GM12873 (cell line): ENCODE data around the gene HHAT.

Experiments used
- TF ChIP-seq, protein P1 (sequence below): IDR thresholded peaks from 2 replicates; pipeline ENCODE4 v1.5.1; 2012; ENCODE audit warnings: low read depth, mild to moderate bottlenecking, moderate library complexity, low read length, control low read depth; ENCODE audit not compliant: insufficient read depth; ENCODE audit errors: missing control alignments

The HHAT gene

DNA sequence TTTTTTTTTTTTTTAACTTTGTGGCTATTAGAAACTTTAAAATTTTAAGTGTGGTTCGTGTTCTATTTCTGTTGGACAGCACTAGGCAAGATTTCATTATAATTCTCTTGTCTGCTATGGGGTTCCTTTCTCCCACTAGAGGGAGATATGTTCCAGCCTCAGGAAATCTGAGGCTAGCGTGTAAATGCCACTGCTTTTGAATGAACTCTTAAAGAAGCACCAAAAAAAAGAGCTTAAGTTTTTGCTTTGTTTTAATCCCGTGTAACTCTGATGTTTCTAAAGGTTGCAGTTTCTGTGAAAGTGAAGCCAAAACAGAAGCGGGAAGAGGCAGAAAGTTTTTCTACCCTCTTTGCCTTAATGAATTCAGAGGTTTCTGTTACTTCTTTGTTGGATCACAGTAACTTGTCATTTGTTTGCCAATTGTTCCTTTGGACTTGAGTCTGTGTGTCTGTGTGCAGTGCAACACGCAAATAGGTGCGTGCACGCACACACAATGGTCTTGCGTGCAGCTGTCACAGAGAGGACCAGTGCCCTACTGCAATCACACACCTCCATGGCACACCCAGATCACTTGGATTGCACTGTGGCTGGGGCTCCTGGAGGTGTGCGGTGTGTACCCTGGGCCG is 32.3 kb downstream of the HHAT start:
- TF ChIP-seq, protein P1, sequence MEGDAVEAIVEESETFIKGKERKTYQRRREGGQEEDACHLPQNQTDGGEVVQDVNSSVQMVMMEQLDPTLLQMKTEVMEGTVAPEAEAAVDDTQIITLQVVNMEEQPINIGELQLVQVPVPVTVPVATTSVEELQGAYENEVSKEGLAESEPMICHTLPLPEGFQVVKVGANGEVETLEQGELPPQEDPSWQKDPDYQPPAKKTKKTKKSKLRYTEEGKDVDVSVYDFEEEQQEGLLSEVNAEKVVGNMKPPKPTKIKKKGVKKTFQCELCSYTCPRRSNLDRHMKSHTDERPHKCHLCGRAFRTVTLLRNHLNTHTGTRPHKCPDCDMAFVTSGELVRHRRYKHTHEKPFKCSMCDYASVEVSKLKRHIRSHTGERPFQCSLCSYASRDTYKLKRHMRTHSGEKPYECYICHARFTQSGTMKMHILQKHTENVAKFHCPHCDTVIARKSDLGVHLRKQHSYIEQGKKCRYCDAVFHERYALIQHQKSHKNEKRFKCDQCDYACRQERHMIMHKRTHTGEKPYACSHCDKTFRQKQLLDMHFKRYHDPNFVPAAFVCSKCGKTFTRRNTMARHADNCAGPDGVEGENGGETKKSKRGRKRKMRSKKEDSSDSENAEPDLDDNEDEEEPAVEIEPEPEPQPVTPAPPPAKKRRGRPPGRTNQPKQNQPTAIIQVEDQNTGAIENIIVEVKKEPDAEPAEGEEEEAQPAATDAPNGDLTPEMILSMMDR, result peak; percentile 52

DNA sequence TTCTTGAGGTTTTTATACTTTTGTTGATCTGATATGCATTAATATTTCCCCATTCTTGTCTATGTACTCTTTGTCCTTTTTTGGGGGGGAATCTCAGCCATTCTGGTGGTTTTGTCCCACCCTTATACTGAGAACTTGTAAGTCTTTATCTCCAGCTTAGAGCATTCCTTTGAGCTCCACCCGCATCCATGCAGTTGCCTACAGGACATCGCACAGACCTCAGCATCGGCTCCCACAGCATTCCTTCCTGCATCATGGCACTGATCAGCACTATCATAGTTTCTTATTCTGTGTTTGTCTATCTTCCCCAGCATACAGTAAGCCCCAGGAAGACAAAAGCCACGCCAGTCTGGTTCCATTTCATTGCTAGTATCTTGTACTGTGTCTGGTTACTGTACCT is 33.0 kb downstream of the HHAT start:
- TF ChIP-seq, protein P1, result no peak

DNA sequence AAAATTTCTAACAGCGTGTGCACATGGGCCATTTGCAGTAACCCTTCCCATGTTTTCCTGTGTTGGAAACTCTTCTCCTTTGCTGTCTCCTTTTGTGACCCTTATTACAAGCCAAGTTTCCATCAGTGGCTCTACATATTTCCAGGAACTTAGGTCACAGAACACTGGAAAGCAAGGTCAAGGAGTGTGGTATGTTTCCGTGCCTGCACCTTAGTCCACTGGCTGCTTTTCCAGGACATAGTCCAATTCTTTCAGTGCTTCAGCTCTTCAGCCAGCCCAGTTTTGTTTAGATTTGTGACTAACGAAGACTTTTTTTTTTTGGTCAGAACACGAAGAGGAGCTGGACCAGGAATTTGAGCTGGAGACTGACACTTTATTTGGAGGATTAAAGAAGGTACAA is 33.8 kb downstream of the HHAT start:
- TF ChIP-seq, protein P1, result no peak

DNA sequence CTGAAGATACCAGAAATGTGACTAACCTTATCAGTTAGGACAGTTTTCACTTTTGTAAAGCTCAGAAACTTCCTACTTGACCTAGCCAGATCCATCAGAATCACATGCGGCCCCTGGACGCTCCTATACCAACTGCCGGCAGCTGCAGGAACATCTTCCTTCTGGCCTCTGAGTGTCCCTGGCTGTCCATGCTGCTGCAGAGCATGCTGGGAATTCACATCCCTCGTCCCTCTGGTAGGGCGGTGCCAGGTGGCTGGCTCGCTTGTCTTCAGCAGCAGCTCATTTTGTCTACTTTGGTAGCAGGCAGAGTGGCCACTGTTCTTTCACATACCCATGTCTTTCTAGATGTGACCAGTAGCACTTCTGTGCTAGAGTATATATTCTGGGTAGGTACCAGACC is 34.4 kb downstream of the HHAT start:
- TF ChIP-seq, protein P1, result no peak

DNA sequence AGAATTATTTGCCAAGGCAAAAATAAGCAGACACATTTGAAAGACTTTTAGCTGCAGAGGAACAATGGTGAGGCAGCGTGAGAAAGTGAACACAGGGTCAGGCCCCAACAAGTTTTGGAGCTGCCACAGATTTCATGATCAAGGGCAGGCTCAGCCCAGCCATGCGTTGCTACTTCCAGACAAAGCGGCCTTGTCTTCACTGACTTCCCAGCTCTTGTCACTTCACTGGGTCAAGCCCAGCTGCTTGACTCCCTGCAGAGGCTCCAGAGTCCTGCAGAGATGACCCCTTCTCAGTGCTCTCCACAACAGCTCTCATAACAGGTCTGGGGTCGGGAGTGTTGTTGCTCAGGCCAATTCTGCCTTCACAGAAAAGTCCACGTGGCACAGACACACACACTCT is 35.8 kb downstream of the HHAT start:
- TF ChIP-seq, protein P1, result no peak

DNA sequence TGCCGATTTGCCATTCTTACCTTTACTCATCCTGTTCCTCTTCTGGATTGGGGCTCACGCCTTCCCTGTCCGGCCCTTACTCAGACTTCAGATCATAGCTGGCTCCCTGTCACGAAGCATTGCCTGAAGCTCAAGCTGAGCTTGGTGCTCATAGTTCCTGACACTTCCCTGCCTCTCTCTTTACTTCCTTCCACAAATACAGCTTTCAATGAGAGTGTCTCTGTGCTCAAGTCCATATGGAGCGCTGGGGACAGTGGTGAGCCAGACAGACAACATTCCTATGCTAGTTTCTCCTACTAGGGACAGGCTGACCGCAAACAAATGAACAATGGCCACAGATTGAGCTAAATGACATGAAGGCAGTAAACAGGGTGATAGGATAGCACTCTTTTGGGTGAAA is 38.1 kb downstream of the HHAT start:
- TF ChIP-seq, protein P1, result no peak

DNA sequence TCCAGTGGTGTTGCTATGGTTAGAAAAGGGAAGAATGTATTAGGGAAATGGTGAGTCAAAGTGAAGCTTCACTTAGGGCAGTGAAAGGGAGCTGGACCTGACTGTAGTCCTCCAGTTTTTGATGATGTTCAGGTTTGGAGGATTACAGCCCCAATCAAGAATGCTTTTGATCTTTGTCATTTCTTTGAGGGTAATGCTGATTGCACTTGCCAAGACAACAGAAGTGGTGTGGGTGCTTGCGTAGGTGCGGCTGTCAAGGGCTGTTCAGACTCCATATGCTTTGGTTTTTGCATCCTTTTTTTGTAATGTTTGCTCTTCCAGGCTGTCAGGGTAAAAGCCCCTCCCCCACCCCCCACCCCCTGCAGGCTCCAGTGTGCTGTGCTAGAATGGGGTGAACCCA is 38.9 kb downstream of the HHAT start:
- TF ChIP-seq, protein P1, result no peak
